Inferior parietal cortex (tissue), 1 donor: ENCODE data around the gene ZNF581.

Experiments
- DNase-seq: peaks from one replicate; pipeline ENCODE4 v3.0.0-alpha.2; 2016; ENCODE audit errors: extremely low spot score

Gene ZNF581

GRCh38 chr19:55611300-55611982, 32.0 kb upstream of the ZNF581 start:
- DNase-seq: no peak

GRCh38 chr19:55611983-55612645, 31.3 kb upstream of the ZNF581 start:
- DNase-seq: no peak

GRCh38 chr19:55613396-55613795, 30.1 kb upstream of the ZNF581 start:
- DNase-seq: no peak

- no peak for DNase-seq
Observed at GRCh38 chr19:55613930-55614710, 29.3 kb upstream of the ZNF581 start.

- no peak for DNase-seq
Observed at GRCh38 chr19:55614711-55615542, 28.5 kb upstream of the ZNF581 start.

GRCh38 chr19:55615543-55616394, 27.7 kb upstream of the ZNF581 start:
- DNase-seq: no peak

GRCh38 chr19:55616395-55616875, 27.0 kb upstream of the ZNF581 start:
- no peak for DNase-seq

GRCh38 chr19:55617426-55617825, 26.0 kb upstream of the ZNF581 start:
- DNase-seq: no peak

- no peak for DNase-seq
Observed at GRCh38 chr19:55618426-55618825, 25.0 kb upstream of the ZNF581 start.

GRCh38 chr19:55619286-55619685, 24.2 kb upstream of the ZNF581 start:
- no peak for DNase-seq

- DNase-seq: no peak
Observed at GRCh38 chr19:55620410-55621204, 22.8 kb upstream of the ZNF581 start.

GRCh38 chr19:55621205-55621672, 22.2 kb upstream of the ZNF581 start:
- DNase-seq: no peak

- no peak for DNase-seq
Observed at GRCh38 chr19:55621673-55622231, 21.7 kb upstream of the ZNF581 start.

GRCh38 chr19:55622242-55622969, 21.0 kb upstream of the ZNF581 start:
- no peak for DNase-seq

GRCh38 chr19:55623130-55623529, 20.3 kb upstream of the ZNF581 start:
- no peak for DNase-seq

- DNase-seq: no peak
Observed at GRCh38 chr19:55623561-55623960, 19.9 kb upstream of the ZNF581 start.

- peak; percentile 89 for DNase-seq
Observed at GRCh38 chr19:55624109-55625003, 19.1 kb upstream of the ZNF581 start, which contains the start of gene ZNF784. TSS of gene ZNF784 (minus strand) at chr19:55624566. CDS start at chr19:55624561, 5 bp downstream.

- DNase-seq: no peak
Observed at GRCh38 chr19:55625004-55625326, 18.5 kb upstream of the ZNF581 start.
